IMR-90 (cell line): ENCODE results near the gene UBA52. TPM values are rescaled to one million over a fixed set of nuclear protein-coding genes. Genes with fewer than 3 reads are reported as not detected.

Source experiments
- ATAC-seq: fragments of 200-7000 bp; cut with Tn5 transposase; 2 replicates; pipeline ENCODE4 v1.9.1; 2020; ENCODE audit warnings: low read depth, mild to moderate bottlenecking, moderate library complexity
- BruUV-seq: library from RNA; stranded (reverse); fragments of 400-500 nt; replicated peaks from 2 replicates; lab custom pipeline; 2021; lab: Mats Ljungman, UMichigan
- CTCF ChIA-PET: fragments of 300-600 bp; formaldehyde crosslinking; extraction: SDS; loops from one replicate; lab custom pipeline; 2021; ENCODE audit warnings: antibody characterized with exemption; lab: Yijun Ruan, JAX
- POLR2A ChIA-PET: fragments of 300-600 bp; sonication (Branson Sonifier 250); formaldehyde crosslinking; loops from one replicate; lab custom pipeline; 2022; ENCODE audit warnings: antibody characterized with exemption; ENCODE audit not compliant: unreplicated experiment; lab: Charles Lee
- DNase-seq: peaks from one replicate; pipeline ENCODE4 v3.0.0; 2013
- H2AFZ ChIP-seq: replicated peaks from 2 replicates; pipeline ENCODE3; 2013; ENCODE audit warnings: low read length, mild to moderate bottlenecking; ENCODE audit not compliant: poor library complexity
- H2AK5ac ChIP-seq: 2 replicates; pipeline ENCODE4 v1.6.1; 2013; ENCODE audit warnings: low read depth, low read length, inconsistent platforms
- H2AK9ac ChIP-seq: replicated peaks from 2 replicates; pipeline ENCODE3; 2013; ENCODE audit warnings: mild to moderate bottlenecking, low read depth, low read length, moderate library complexity; ENCODE audit not compliant: poor library complexity
- H2BK120ac ChIP-seq: 2 replicates; pipeline ENCODE4 v1.6.1; 2013; ENCODE audit warnings: low read depth, low read length, inconsistent platforms
- H2BK15ac ChIP-seq: 3 replicates; pipeline ENCODE4 v1.6.1; 2013; ENCODE audit warnings: low read depth, low read length, inconsistent platforms
- H2BK20ac ChIP-seq: 2 replicates; pipeline ENCODE4 v1.6.1; 2013; ENCODE audit warnings: low read depth, mild to moderate bottlenecking, inconsistent platforms, low read length, moderate library complexity
- H2BK5ac ChIP-seq: 2 replicates; pipeline ENCODE4 v1.6.1; 2013; ENCODE audit warnings: mild to moderate bottlenecking, low read depth, low read length, inconsistent platforms; ENCODE audit not compliant: poor library complexity, severe bottlenecking
- H3K14ac ChIP-seq: replicated peaks from 2 replicates; pipeline ENCODE4 v1.6.1; 2013; ENCODE audit warnings: low read depth, low read length, inconsistent platforms
- H3K18ac ChIP-seq: 2 replicates; pipeline ENCODE4 v1.6.1; 2013; ENCODE audit warnings: low read depth, low read length, control low read depth
- H3K23ac ChIP-seq: 2 replicates; pipeline ENCODE4 v1.6.1; 2013; ENCODE audit warnings: low read depth, low read length, inconsistent platforms
- H3K27ac ChIP-seq: 2 replicates; pipeline ENCODE4 v1.5.1; 2013; ENCODE audit warnings: mild to moderate bottlenecking, control low read depth, low read length; ENCODE audit not compliant: insufficient read depth
- H3K27me3 ChIP-seq: 2 replicates; pipeline ENCODE4 v1.6.1; 2013; ENCODE audit warnings: low read length; ENCODE audit not compliant: control insufficient read depth, insufficient read depth
- H3K36me3 ChIP-seq: 2 replicates; pipeline ENCODE4 v1.6.1; 2013; ENCODE audit warnings: low read length, mixed read lengths; ENCODE audit not compliant: control insufficient read depth, insufficient read depth
- H3K4ac ChIP-seq: 2 replicates; pipeline ENCODE4 v1.6.1; 2013; ENCODE audit warnings: low read depth, low read length, inconsistent platforms
- H3K4me1 ChIP-seq: 2 replicates; pipeline ENCODE4 v1.6.1; 2013; ENCODE audit warnings: low read length, mixed read lengths; ENCODE audit not compliant: control insufficient read depth, insufficient read depth
- H3K4me2 ChIP-seq: 2 replicates; pipeline ENCODE4 v1.6.1; 2013; ENCODE audit warnings: low read depth, mild to moderate bottlenecking, control low read depth, low read length, moderate library complexity
- H3K4me3 ChIP-seq: 2 replicates; pipeline ENCODE4 v1.5.1; 2013; ENCODE audit warnings: low read depth, mild to moderate bottlenecking, control low read depth, low read length, moderate library complexity; ENCODE audit not compliant: insufficient read depth
- H3K56ac ChIP-seq: 2 replicates; pipeline ENCODE4 v1.6.1; 2013; ENCODE audit warnings: low read length, inconsistent platforms; ENCODE audit not compliant: insufficient read depth; ENCODE audit errors: extremely low read depth
- H3K79me1 ChIP-seq, 2 experiments: 2 replicates each; pipeline ENCODE4 v1.6.1; 2013; ENCODE audit warnings: low read length in 2 of 2, inconsistent platforms in 1 of 2, low read depth in 1 of 2
- H3K9ac ChIP-seq: 2 replicates; pipeline ENCODE4 v1.6.1; 2013; ENCODE audit warnings: low read depth, low read length, control low read depth
- H3K9me1 ChIP-seq: 2 replicates; pipeline ENCODE4 v1.6.1; 2013; ENCODE audit warnings: low read length, inconsistent platforms; ENCODE audit not compliant: insufficient read depth
- H3K9me3 ChIP-seq: 2 replicates; pipeline ENCODE4 v1.6.1; 2013; ENCODE audit warnings: low read length; ENCODE audit not compliant: control insufficient read depth, insufficient read depth
- H4K20me1 ChIP-seq: 2 replicates; pipeline ENCODE4 v1.6.1; 2013; ENCODE audit warnings: low read length, inconsistent platforms; ENCODE audit not compliant: insufficient read depth
- H4K5ac ChIP-seq: 2 replicates; pipeline ENCODE4 v1.6.1; 2013; ENCODE audit warnings: mild to moderate bottlenecking, low read depth, low read length, control low read depth
- H4K8ac ChIP-seq, 2 experiments: 2 replicates each; pipeline ENCODE4 v1.6.1; 2013; ENCODE audit warnings: low read depth in 2 of 2, low read length in 2 of 2, control low read depth in 1 of 2, inconsistent platforms in 1 of 2
- H4K91ac ChIP-seq: 2 replicates; pipeline ENCODE4 v1.6.1; 2013; ENCODE audit warnings: low read depth, low read length, inconsistent platforms; ENCODE audit not compliant: insufficient read depth
- BHLHE40 ChIP-seq: fragments of 150-350 bp; IDR thresholded peaks from 2 replicates; pipeline ENCODE4 v1.6.1; 2016; ENCODE audit warnings: mild to moderate bottlenecking, low read depth, low read length
- CEBPB ChIP-seq: IDR thresholded peaks from 2 replicates; pipeline ENCODE4 v1.6.1; 2012; ENCODE audit warnings: low read depth, low read length, improper control_type of control experiment
- CHD1 ChIP-seq: IDR thresholded peaks from 2 replicates; pipeline ENCODE4 v1.6.1; 2012; ENCODE audit warnings: low read depth, low read length, improper control_type of control experiment
- CTCF ChIP-seq: conservative IDR thresholded peaks from 2 replicates; pipeline ENCODE4 v1.5.1; 2012; ENCODE audit warnings: mild to moderate bottlenecking, low read depth, low read length, improper control_type of control experiment
- FOS ChIP-seq: fragments of 150-350 bp; IDR thresholded peaks from 2 replicates; pipeline ENCODE4 v1.6.1; 2016; ENCODE audit warnings: low read depth, low read length
- MAFK ChIP-seq: IDR thresholded peaks from 2 replicates; pipeline ENCODE4 v1.6.1; 2012; ENCODE audit warnings: low read depth, low read length, improper control_type of control experiment
- MAZ ChIP-seq: IDR thresholded peaks from 2 replicates; pipeline ENCODE4 v1.6.1; 2012; ENCODE audit warnings: low read depth, mild to moderate bottlenecking, low read length, improper control_type of control experiment, moderate library complexity, borderline replicate concordance
- MXI1 ChIP-seq: IDR thresholded peaks from 2 replicates; pipeline ENCODE4 v1.6.1; 2012; ENCODE audit warnings: low read depth, mild to moderate bottlenecking, low read length, moderate library complexity, borderline replicate concordance
- NFE2L2 ChIP-seq: fragments of 150-350 bp; IDR thresholded peaks from 2 replicates; pipeline ENCODE4 v1.6.1; 2016; ENCODE audit warnings: low read depth, mild to moderate bottlenecking, low read length
- POLR2A ChIP-seq: IDR thresholded peaks from 2 replicates; pipeline ENCODE4 v1.6.1; 2012; ENCODE audit warnings: mild to moderate bottlenecking, low read depth, low read length
- RAD21 ChIP-seq: IDR thresholded peaks from 2 replicates; pipeline ENCODE4 v1.6.1; 2012; ENCODE audit warnings: low read length, improper control_type of control experiment
- RCOR1 ChIP-seq: IDR thresholded peaks from 2 replicates; pipeline ENCODE4 v1.6.1; 2012; ENCODE audit warnings: mild to moderate bottlenecking, low read length, improper control_type of control experiment; ENCODE audit not compliant: insufficient replicate concordance
- RFX5 ChIP-seq: IDR thresholded peaks from 2 replicates; pipeline ENCODE4 v1.8.0; 2012; ENCODE audit warnings: low read depth, mild to moderate bottlenecking, low read length, moderate library complexity
- SMC3 ChIP-seq: fragments of 150-350 bp; IDR thresholded peaks from 2 replicates; pipeline ENCODE4 v1.6.1; 2016; ENCODE audit warnings: low read depth, mild to moderate bottlenecking, antibody characterized with exemption, low read length, moderate library complexity
- USF2 ChIP-seq: fragments of 150-350 bp; IDR thresholded peaks from 2 replicates; pipeline ENCODE4 v1.6.1; 2017; ENCODE audit warnings: mild to moderate bottlenecking, antibody characterized with exemption, low read length, low read depth
- WGBS, 2 experiments: methylation state at CpG; one replicate each; pipeline versions ENCODE4 v1.1.5 to v1.1.7; 2013; ENCODE audit warnings: missing lambda C conversion rate in 2 of 2; ENCODE audit not compliant: insufficient read length in 1 of 2; ENCODE audit errors: extremely low coverage in 2 of 2; 5-methylcytosine and 5-hydroxymethylcytosine counted together
- dilution Hi-C: fragments of 300-500 bp; cut with HindIII; formaldehyde crosslinking; loops from one replicate; pipeline ENCODE4 v1.14.3; 2018; ENCODE audit warnings: low sequenced_read_pairs; ENCODE audit not compliant: unreplicated experiment
- in situ Hi-C: fragments of 300-500 bp; cut with MboI; formaldehyde crosslinking; loops from 3 replicates; pipeline ENCODE4 v1.14.3; 2019; ENCODE audit warnings: low sequenced_read_pairs, inconsistent platforms, mixed read lengths
- intact Hi-C: fragments of 100-400 bp; cut with micrococcal nuclease; formaldehyde crosslinking; loops from 2 replicates; pipeline ENCODE4 v1.10.0; 2022
- polyA plus RNA-seq, 3 experiments: library from polyadenylated mRNA; depleted of rRNA; stranded (reverse); fragments of >200 nt; gene quantifications; 2 replicates each; pipeline ENCODE4 v1.2.3, GENCODE V29; 2012; ENCODE audit warnings: low replicate concordance in 1 of 3
- total RNA-seq: library from RNA; depleted of rRNA; stranded (reverse); fragments of >200 nt; gene quantifications from 2 replicates; pipeline ENCODE4 v1.2.3, GENCODE V29; 2012
- TF ChIP-seq, protein P1 (sequence below): fragments of 150-350 bp; IDR thresholded peaks from 2 replicates; pipeline ENCODE4 v1.6.1; 2016; ENCODE audit warnings: low read depth, mild to moderate bottlenecking, low read length, moderate library complexity, borderline replicate concordance

UBA52 gene
- total and polyA plus RNA-seq, 2 of the 4 experiments (the other 2 are of a cell fraction): 1,030 to 3,008 TPM

DNA sequence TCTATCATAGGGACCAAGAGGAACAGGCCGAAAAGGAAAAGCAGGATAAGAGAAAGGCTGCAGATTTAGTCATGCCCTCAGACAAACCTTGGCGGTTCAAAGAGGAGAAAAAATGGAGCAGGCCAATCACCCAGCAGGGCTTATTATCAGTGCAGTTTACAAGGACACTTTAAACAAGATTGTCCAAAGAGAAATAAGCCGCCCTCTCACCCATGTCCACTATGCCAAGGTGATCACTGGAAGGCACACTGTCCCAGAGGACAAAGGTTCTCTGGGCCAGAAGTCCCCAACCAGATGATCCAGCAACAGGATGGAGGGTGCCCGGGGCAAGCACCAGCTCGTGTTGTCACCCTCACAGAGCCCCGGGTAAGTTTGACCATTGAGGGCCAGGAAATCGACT is 8.7 kb downstream of the UBA52 start:
- no peak overlapping the region for H3K18ac ChIP-seq
- no peak overlapping the region for H3K56ac ChIP-seq
- no peak for DNase-seq
- H3K9me3 ChIP-seq: no peaks in the 10 kb centered on the region
- no TSS peak for BruUV-seq
- ATAC-seq: no peak
- no peak overlapping the region for H2BK20ac ChIP-seq
- no peak overlapping the region for H3K4me2 ChIP-seq
- CTCF ChIA-PET: no interaction called here
- no peak overlapping the region for H3K23ac ChIP-seq
- no peak overlapping the region for H3K9ac ChIP-seq
- no peak overlapping the region for H2AK5ac ChIP-seq
- H2AK9ac ChIP-seq: no peak overlapping the region
- no peak overlapping the region for H3K4ac ChIP-seq
- H3K9me1 ChIP-seq: no peaks in the 10 kb centered on the region
- no peaks in the 10 kb centered on the region for H3K4me1 ChIP-seq
- dilution Hi-C loops (no loop called here), in situ Hi-C loops (loop anchor here (5.0 kb wide), 1 partner anchor 277 kb away; no protein-coding TSS in a partner anchor), intact Hi-C loops (no loop called here)
- no peak overlapping the region for H2BK5ac ChIP-seq
- 74% methylated on average over 6 of the region's 7 CpGs; no CpG with 5 or more reads in 1 of the 2 experiments for WGBS, 2 experiments
- no peak overlapping the region for H3K4me3 ChIP-seq
- no peak overlapping the region for H3K27ac ChIP-seq
- H3K36me3 ChIP-seq: peaks cover 21% of the 10 kb centered on the region
- no peak overlapping the region for H2BK120ac ChIP-seq
- no peak overlapping the region for H2BK15ac ChIP-seq
- H4K91ac ChIP-seq: no peak overlapping the region
- peaks cover 0 to 9% of the 10 kb centered on the region in 2 experiments; a peak in 2 of 4 replicates for H3K79me1 ChIP-seq
- H3K27me3 ChIP-seq: peaks cover 2% of the 10 kb centered on the region; the same call in 1 of the 2 replicates
- peaks cover 21% of the 10 kb centered on the region for H4K20me1 ChIP-seq
- TF ChIP-seq RCOR1 (no peak), CHD1 (no peak), MAZ (no peak), USF2 (no peak), RAD21 (no peak), NFE2L2 (no peak), RFX5 (no peak), SMC3 (no peak), BHLHE40 (no peak), MAFK (no peak), MXI1 (no peak), CTCF (no peak), POLR2A (no peak), CEBPB (no peak), FOS (no peak)
- TF ChIP-seq, protein P1, sequence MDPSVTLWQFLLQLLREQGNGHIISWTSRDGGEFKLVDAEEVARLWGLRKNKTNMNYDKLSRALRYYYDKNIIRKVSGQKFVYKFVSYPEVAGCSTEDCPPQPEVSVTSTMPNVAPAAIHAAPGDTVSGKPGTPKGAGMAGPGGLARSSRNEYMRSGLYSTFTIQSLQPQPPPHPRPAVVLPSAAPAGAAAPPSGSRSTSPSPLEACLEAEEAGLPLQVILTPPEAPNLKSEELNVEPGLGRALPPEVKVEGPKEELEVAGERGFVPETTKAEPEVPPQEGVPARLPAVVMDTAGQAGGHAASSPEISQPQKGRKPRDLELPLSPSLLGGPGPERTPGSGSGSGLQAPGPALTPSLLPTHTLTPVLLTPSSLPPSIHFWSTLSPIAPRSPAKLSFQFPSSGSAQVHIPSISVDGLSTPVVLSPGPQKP: no peak
- no peak overlapping the region for H4K5ac ChIP-seq
- H4K8ac ChIP-seq: no peak overlapping the region
- H3K14ac ChIP-seq: no peak overlapping the region
- POLR2A ChIA-PET: no interaction called here
- no peak overlapping the region for H2AFZ ChIP-seq
